Aorta (tissue), 5 donors: ENCODE results near the gene IGSF3. TPM values are rescaled to one million over a fixed set of nuclear protein-coding genes. Genes with fewer than 3 reads are reported as not detected.

ENCODE experiments used
- ATAC-seq: fragments of 200-7000 bp; cut with Tn5 transposase; one replicate; pipeline ENCODE4 v1.9.1; 2022; ENCODE audit warnings: moderate library complexity; ENCODE audit not compliant: low FRiP score
- DNase-seq, 2 donors: peaks; one replicate each; pipeline ENCODE4 v3.0.0-alpha.2; 2020
- H3K27ac ChIP-seq, 2 donors: one replicate each; pipeline ENCODE4 v1.5.1; 2013; ENCODE audit warnings: low read length in 2 of 2, mild to moderate bottlenecking in 2 of 2, moderate library complexity in 2 of 2, control low read depth in 1 of 2, inconsistent platforms in 1 of 2, low read depth in 1 of 2
- H3K27me3 ChIP-seq, 2 donors: one replicate each; pipeline ENCODE4 v1.6.1; 2013; ENCODE audit warnings: control low read depth in 1 of 2, low read length in 1 of 2, mild to moderate bottlenecking in 1 of 2, moderate library complexity in 1 of 2; ENCODE audit not compliant: insufficient read depth in 2 of 2, control insufficient read depth in 1 of 2
- H3K36me3 ChIP-seq, 2 donors: one replicate each; pipeline ENCODE4 v1.6.1; 2013; ENCODE audit warnings: control low read depth in 1 of 2, low read length in 1 of 2, mild to moderate bottlenecking in 1 of 2; ENCODE audit not compliant: insufficient read depth in 2 of 2, control insufficient read depth in 1 of 2
- H3K4me1 ChIP-seq, 2 donors: one replicate each; pipeline ENCODE4 v1.6.1; 2013; ENCODE audit warnings: low read length in 2 of 2, control low read depth in 1 of 2, mild to moderate bottlenecking in 1 of 2, moderate library complexity in 1 of 2; ENCODE audit not compliant: insufficient read depth in 2 of 2, control insufficient read depth in 1 of 2
- H3K4me3 ChIP-seq, 2 donors: one replicate each; pipeline ENCODE4 v1.5.1; 2013; ENCODE audit warnings: low read length in 2 of 2, control low read depth in 1 of 2, mild to moderate bottlenecking in 1 of 2
- H3K9me3 ChIP-seq: one replicate; pipeline ENCODE4 v1.6.1; 2013; ENCODE audit warnings: mild to moderate bottlenecking, low read length; ENCODE audit not compliant: control insufficient read depth
- WGBS, 2 donors: extraction: QIAGEN DNeasy Blood & Tissue Kit; methylation state at CpG; one replicate each; pipeline ENCODE4 v1.1.7; 2013; 5-methylcytosine and 5-hydroxymethylcytosine counted together
- intact Hi-C, 2 donors: fragments of 100-400 bp; cut with DNase I; formaldehyde crosslinking; loops; one replicate each; pipeline versions ENCODE4 v1.14.2 to v1.15.0; 2022
- polyA plus RNA-seq, 2 donors: library from polyadenylated mRNA; stranded (reverse); fragments of 200-250 nt; gene quantifications; one replicate each; pipeline ENCODE4 v1.2.3, GENCODE V29; 2013
- total RNA-seq, 2 donors: library from RNA; stranded (reverse); fragmentation: NEBNext Ultra II Directional; extraction: Animal tissue kit (Norgen Biotek cat#: 25700); gene quantifications; one replicate each; pipeline ENCODE4 v1.2.1, GENCODE V29; 2021
- donor health status: healthy with polysubstance abuse.
- donor health status: Bipolar disorder and iron deficiency.
- donor health status: DM: no; HTN: no; CAD: no.
- donor health status: DM: no; HTN: no; CAD: no.
- donor health status: DM: yes; HTN: yes; CAD: no.

Gene IGSF3
- total and polyA plus RNA-seq, 4 donors = 0.18 to 5.9 (median 0.93) TPM

- Histone ChIP-seq H3K27ac (no peak overlapping the region), H3K4me1 (peaks cover 0 to 8% of the 10 kb centered on the region in 2 donors), H3K36me3 (no peaks in the 10 kb centered on the region), H3K27me3 (no peaks in the 10 kb centered on the region), H3K4me3 (no peak overlapping the region), H3K9me3 (no peaks in the 10 kb centered on the region)
- WGBS, 2 donors = 91 to 93% methylated on average over 6 of the region's 6 CpGs
- DNase-seq (no peak), ATAC-seq (no peak)
- intact Hi-C loops = no loop called here
These were observed 40.8 kb upstream of the IGSF3 start for GRCh38 chr1:116708255-116708900.

GRCh38 chr1:116706841-116707240, 39.3 kb upstream of the IGSF3 start:
- intact Hi-C loops = no loop called here
- Histone ChIP-seq H3K27me3 (no peaks in the 10 kb centered on the region), H3K9me3 (no peaks in the 10 kb centered on the region), H3K4me1 (peaks cover 0 to 8% of the 10 kb centered on the region in 2 donors), H3K27ac (no peak overlapping the region), H3K36me3 (no peaks in the 10 kb centered on the region), H3K4me3 (no peak overlapping the region)
- no peak for ATAC-seq
- DNase-seq = no peak

GRCh38 chr1:116706123-116706522, 38.6 kb upstream of the IGSF3 start:
- DNase-seq = no peak

GRCh38 chr1:116704278-116704677, 36.7 kb upstream of the IGSF3 start:
- DNase-seq = no peak
- WGBS, 2 donors = 54 to 57% methylated on average over 3 of the region's 3 CpGs
- no peaks in the 10 kb centered on the region for H3K36me3 ChIP-seq
- H3K9me3 ChIP-seq = no peaks in the 10 kb centered on the region
- no peak overlapping the region for H3K4me3 ChIP-seq
- H3K27ac ChIP-seq = no peak overlapping the region
- no peaks in the 10 kb centered on the region for H3K27me3 ChIP-seq
- no peak for ATAC-seq
- intact Hi-C loops = no loop called here
- H3K4me1 ChIP-seq = no peaks in the 10 kb centered on the region

More at GRCh38 chr1:116706123-116706522, 38.6 kb upstream of the IGSF3 start:
- Histone ChIP-seq H3K27me3 (no peaks in the 10 kb centered on the region), H3K9me3 (no peaks in the 10 kb centered on the region), H3K36me3 (no peaks in the 10 kb centered on the region), H3K4me1 (peaks cover 0 to 5% of the 10 kb centered on the region in 2 donors), H3K27ac (no peak overlapping the region), H3K4me3 (no peak overlapping the region)
- intact Hi-C loops = no loop called here
- WGBS, 2 donors = 83 to 91% methylated on average over 2 of the region's 2 CpGs
- ATAC-seq = no peak

GRCh38 chr1:116699605-116700004, 32.1 kb upstream of the IGSF3 start:
- Histone ChIP-seq H3K27me3 (no peaks in the 10 kb centered on the region), H3K4me3 (no peak overlapping the region), H3K36me3 (no peaks in the 10 kb centered on the region), H3K27ac (no peak overlapping the region), H3K9me3 (no peaks in the 10 kb centered on the region), H3K4me1 (no peaks in the 10 kb centered on the region)
- intact Hi-C loops = no loop called here
- ATAC-seq = no peak
- no peak for DNase-seq

- ATAC-seq (no peak), DNase-seq (no peak)
- intact Hi-C loops = no loop called here
- Histone ChIP-seq H3K27ac (no peak overlapping the region), H3K4me1 (no peaks in the 10 kb centered on the region), H3K36me3 (no peaks in the 10 kb centered on the region), H3K4me3 (no peak overlapping the region), H3K9me3 (no peaks in the 10 kb centered on the region), H3K27me3 (no peaks in the 10 kb centered on the region)
- 90 to 91% methylated on average over 2 of the region's 2 CpGs for WGBS, 2 donors
These were observed 30.7 kb upstream of the IGSF3 start for GRCh38 chr1:116698244-116698595.

- intact Hi-C loops = no loop called here
- 86 to 89% methylated on average over 4 of the region's 4 CpGs for WGBS, 2 donors
- Histone ChIP-seq H3K4me3 (no peak overlapping the region), H3K27me3 (no peaks in the 10 kb centered on the region), H3K27ac (no peak overlapping the region), H3K9me3 (no peaks in the 10 kb centered on the region), H3K36me3 (no peaks in the 10 kb centered on the region), H3K4me1 (no peaks in the 10 kb centered on the region)
- ATAC-seq (no peak), DNase-seq (no peak)
These were observed 30.2 kb upstream of the IGSF3 start for GRCh38 chr1:116697548-116698243.

GRCh38 chr1:116694524-116694923, 27.0 kb upstream of the IGSF3 start:
- ATAC-seq (peak; percentile 38), DNase-seq (no peak)
- Histone ChIP-seq H3K9me3 (no peaks in the 10 kb centered on the region), H3K27ac (no peak overlapping the region), H3K36me3 (no peaks in the 10 kb centered on the region), H3K4me3 (no peak overlapping the region), H3K4me1 (no peaks in the 10 kb centered on the region), H3K27me3 (no peaks in the 10 kb centered on the region)
- WGBS, 2 donors = 90 to 95% methylated on average over 3 of the region's 3 CpGs
- intact Hi-C loops = no loop called here

- Histone ChIP-seq H3K27ac (no peak overlapping the region), H3K4me1 (no peaks in the 10 kb centered on the region), H3K36me3 (no peaks in the 10 kb centered on the region), H3K9me3 (no peaks in the 10 kb centered on the region), H3K4me3 (no peak overlapping the region), H3K27me3 (no peaks in the 10 kb centered on the region)
- ATAC-seq = no peak
- WGBS, 2 donors = 89 to 90% methylated on average over 5 of the region's 5 CpGs
- peak in 1 of 2 donors; percentile 56 for DNase-seq
- intact Hi-C loops = no loop called here
These were observed 26.4 kb upstream of the IGSF3 start for GRCh38 chr1:116693759-116694480.
